IMR-90 (cell line): ENCODE measurements around the gene INPP4A. TPM values are rescaled to one million over a fixed set of nuclear protein-coding genes. Genes with fewer than 3 reads are reported as not detected.

ENCODE experiments used
- ATAC-seq: fragments of 200-7000 bp; cut with Tn5 transposase; 2 replicates; pipeline ENCODE4 v1.9.1; 2020; ENCODE audit warnings: low read depth, mild to moderate bottlenecking, moderate library complexity
- BruUV-seq: library from RNA; stranded (reverse); fragments of 400-500 nt; replicated peaks from 2 replicates; lab custom pipeline; 2021; lab: Mats Ljungman, UMichigan
- CTCF ChIA-PET: fragments of 300-600 bp; formaldehyde crosslinking; extraction: SDS; loops from one replicate; lab custom pipeline; 2021; ENCODE audit warnings: antibody characterized with exemption; lab: Yijun Ruan, JAX
- POLR2A ChIA-PET: fragments of 300-600 bp; sonication (Branson Sonifier 250); formaldehyde crosslinking; loops from one replicate; lab custom pipeline; 2022; ENCODE audit warnings: antibody characterized with exemption; ENCODE audit not compliant: unreplicated experiment; lab: Charles Lee
- DNase-seq: peaks from one replicate; pipeline ENCODE4 v3.0.0; 2013
- H2AFZ ChIP-seq: replicated peaks from 2 replicates; pipeline ENCODE3; 2013; ENCODE audit warnings: low read length, mild to moderate bottlenecking; ENCODE audit not compliant: poor library complexity
- H2AK5ac ChIP-seq: 2 replicates; pipeline ENCODE4 v1.6.1; 2013; ENCODE audit warnings: low read depth, low read length, inconsistent platforms
- H2AK9ac ChIP-seq: replicated peaks from 2 replicates; pipeline ENCODE3; 2013; ENCODE audit warnings: mild to moderate bottlenecking, low read depth, low read length, moderate library complexity; ENCODE audit not compliant: poor library complexity
- H2BK120ac ChIP-seq: 2 replicates; pipeline ENCODE4 v1.6.1; 2013; ENCODE audit warnings: low read depth, low read length, inconsistent platforms
- H2BK15ac ChIP-seq: 3 replicates; pipeline ENCODE4 v1.6.1; 2013; ENCODE audit warnings: low read depth, low read length, inconsistent platforms
- H2BK20ac ChIP-seq: 2 replicates; pipeline ENCODE4 v1.6.1; 2013; ENCODE audit warnings: low read depth, mild to moderate bottlenecking, inconsistent platforms, low read length, moderate library complexity
- H2BK5ac ChIP-seq: 2 replicates; pipeline ENCODE4 v1.6.1; 2013; ENCODE audit warnings: mild to moderate bottlenecking, low read depth, low read length, inconsistent platforms; ENCODE audit not compliant: poor library complexity, severe bottlenecking
- H3K14ac ChIP-seq: replicated peaks from 2 replicates; pipeline ENCODE4 v1.6.1; 2013; ENCODE audit warnings: low read depth, low read length, inconsistent platforms
- H3K18ac ChIP-seq: 2 replicates; pipeline ENCODE4 v1.6.1; 2013; ENCODE audit warnings: low read depth, low read length, control low read depth
- H3K23ac ChIP-seq: 2 replicates; pipeline ENCODE4 v1.6.1; 2013; ENCODE audit warnings: low read depth, low read length, inconsistent platforms
- H3K27ac ChIP-seq: 2 replicates; pipeline ENCODE4 v1.5.1; 2013; ENCODE audit warnings: mild to moderate bottlenecking, control low read depth, low read length; ENCODE audit not compliant: insufficient read depth
- H3K27me3 ChIP-seq: 2 replicates; pipeline ENCODE4 v1.6.1; 2013; ENCODE audit warnings: low read length; ENCODE audit not compliant: control insufficient read depth, insufficient read depth
- H3K36me3 ChIP-seq: 2 replicates; pipeline ENCODE4 v1.6.1; 2013; ENCODE audit warnings: low read length, mixed read lengths; ENCODE audit not compliant: control insufficient read depth, insufficient read depth
- H3K4ac ChIP-seq: 2 replicates; pipeline ENCODE4 v1.6.1; 2013; ENCODE audit warnings: low read depth, low read length, inconsistent platforms
- H3K4me1 ChIP-seq: 2 replicates; pipeline ENCODE4 v1.6.1; 2013; ENCODE audit warnings: low read length, mixed read lengths; ENCODE audit not compliant: control insufficient read depth, insufficient read depth
- H3K4me2 ChIP-seq: 2 replicates; pipeline ENCODE4 v1.6.1; 2013; ENCODE audit warnings: low read depth, mild to moderate bottlenecking, control low read depth, low read length, moderate library complexity
- H3K4me3 ChIP-seq: 2 replicates; pipeline ENCODE4 v1.5.1; 2013; ENCODE audit warnings: low read depth, mild to moderate bottlenecking, control low read depth, low read length, moderate library complexity; ENCODE audit not compliant: insufficient read depth
- H3K56ac ChIP-seq: 2 replicates; pipeline ENCODE4 v1.6.1; 2013; ENCODE audit warnings: low read length, inconsistent platforms; ENCODE audit not compliant: insufficient read depth; ENCODE audit errors: extremely low read depth
- H3K79me1 ChIP-seq, 2 experiments: 2 replicates each; pipeline ENCODE4 v1.6.1; 2013; ENCODE audit warnings: low read length in 2 of 2, inconsistent platforms in 1 of 2, low read depth in 1 of 2
- H3K9ac ChIP-seq: 2 replicates; pipeline ENCODE4 v1.6.1; 2013; ENCODE audit warnings: low read depth, low read length, control low read depth
- H3K9me1 ChIP-seq: 2 replicates; pipeline ENCODE4 v1.6.1; 2013; ENCODE audit warnings: low read length, inconsistent platforms; ENCODE audit not compliant: insufficient read depth
- H3K9me3 ChIP-seq: 2 replicates; pipeline ENCODE4 v1.6.1; 2013; ENCODE audit warnings: low read length; ENCODE audit not compliant: control insufficient read depth, insufficient read depth
- H4K20me1 ChIP-seq: 2 replicates; pipeline ENCODE4 v1.6.1; 2013; ENCODE audit warnings: low read length, inconsistent platforms; ENCODE audit not compliant: insufficient read depth
- H4K5ac ChIP-seq: 2 replicates; pipeline ENCODE4 v1.6.1; 2013; ENCODE audit warnings: mild to moderate bottlenecking, low read depth, low read length, control low read depth
- H4K8ac ChIP-seq, 2 experiments: 2 replicates each; pipeline ENCODE4 v1.6.1; 2013; ENCODE audit warnings: low read depth in 2 of 2, low read length in 2 of 2, control low read depth in 1 of 2, inconsistent platforms in 1 of 2
- H4K91ac ChIP-seq: 2 replicates; pipeline ENCODE4 v1.6.1; 2013; ENCODE audit warnings: low read depth, low read length, inconsistent platforms; ENCODE audit not compliant: insufficient read depth
- CHD1 ChIP-seq: IDR thresholded peaks from 2 replicates; pipeline ENCODE4 v1.6.1; 2012; ENCODE audit warnings: low read depth, low read length, improper control_type of control experiment
- FOS ChIP-seq: fragments of 150-350 bp; IDR thresholded peaks from 2 replicates; pipeline ENCODE4 v1.6.1; 2016; ENCODE audit warnings: low read depth, low read length
- dilution Hi-C: fragments of 300-500 bp; cut with HindIII; formaldehyde crosslinking; loops from one replicate; pipeline ENCODE4 v1.14.3; 2018; ENCODE audit warnings: low sequenced_read_pairs; ENCODE audit not compliant: unreplicated experiment
- in situ Hi-C: fragments of 300-500 bp; cut with MboI; formaldehyde crosslinking; loops from 3 replicates; pipeline ENCODE4 v1.14.3; 2019; ENCODE audit warnings: low sequenced_read_pairs, inconsistent platforms, mixed read lengths
- intact Hi-C: fragments of 100-400 bp; cut with micrococcal nuclease; formaldehyde crosslinking; loops from 2 replicates; pipeline ENCODE4 v1.10.0; 2022
- polyA plus RNA-seq, 3 experiments: library from polyadenylated mRNA; depleted of rRNA; stranded (reverse); fragments of >200 nt; gene quantifications; 2 replicates each; pipeline ENCODE4 v1.2.3, GENCODE V29; 2012; ENCODE audit warnings: low replicate concordance in 1 of 3
- total RNA-seq: library from RNA; depleted of rRNA; stranded (reverse); fragments of >200 nt; gene quantifications from 2 replicates; pipeline ENCODE4 v1.2.3, GENCODE V29; 2012

The INPP4A gene
- total and polyA plus RNA-seq, 2 of the 4 experiments (the other 2 are of a cell fraction), result 14.5 to 27.1 TPM

- H3K27ac ChIP-seq, result no peak overlapping the region
- intact Hi-C loops, result no loop called here
- H3K79me1 ChIP-seq, result no peaks in the 10 kb centered on the region
- ATAC-seq (no peak), DNase-seq (no peak)
- H3K36me3 ChIP-seq, result peaks cover 26% of the 10 kb centered on the region
- TF ChIP-seq CHD1 (no peak), FOS (no peak)
- CTCF ChIA-PET, result interaction anchor here (0.7 to 0.9 kb wide), 2 partner anchors 9 to 60 kb away, joined by 6 to 9 read pairs; no protein-coding TSS in a partner anchor
- in situ Hi-C loops, result no loop called here
- H3K27me3 ChIP-seq, result no peaks in the 10 kb centered on the region
- H4K20me1 ChIP-seq, result no peaks in the 10 kb centered on the region
- POLR2A ChIA-PET, result interaction anchor here (0.6 kb wide), 1 partner anchor 18 kb away, joined by 12 read pairs; no protein-coding TSS in a partner anchor
- H3K9me3 ChIP-seq, result no peaks in the 10 kb centered on the region
- no peak overlapping the region for H2AFZ ChIP-seq
- no peak overlapping the region for H4K91ac ChIP-seq
- H3K18ac ChIP-seq, result no peak overlapping the region
- no peak overlapping the region for H3K9ac ChIP-seq
- no peaks in the 10 kb centered on the region for H3K4me1 ChIP-seq
- no peak overlapping the region for H3K4ac ChIP-seq
- no peak overlapping the region for H2BK120ac ChIP-seq
- peaks cover 5% of the 10 kb centered on the region; the same call in 1 of the 2 replicates for H3K9me1 ChIP-seq
- H3K56ac ChIP-seq, result no peak overlapping the region
- no peak overlapping the region for H2BK20ac ChIP-seq
- no peak overlapping the region for H4K8ac ChIP-seq
- H2BK15ac ChIP-seq, result no peak overlapping the region
- no peak overlapping the region for H3K23ac ChIP-seq
- no peak overlapping the region for H3K14ac ChIP-seq
- H2AK5ac ChIP-seq, result no peak overlapping the region
- no peak overlapping the region for H4K5ac ChIP-seq
- BruUV-seq, result no TSS peak
- H3K4me2 ChIP-seq, result no peak overlapping the region
- dilution Hi-C loops, result no loop called here
- H2AK9ac ChIP-seq, result no peak overlapping the region
- H2BK5ac ChIP-seq, result no peak overlapping the region
- no peak overlapping the region for H3K4me3 ChIP-seq
Observed at GRCh38 chr2:98541489-98541888, 96.8 kb downstream of the INPP4A start.
